NT2/D1 (cell line): ENCODE data around the gene PRRC1.

Source experiments
- SUZ12 ChIP-seq: IDR thresholded peaks from 2 replicates; pipeline ENCODE4 v1.6.1; 2011; ENCODE audit not compliant: insufficient read length, insufficient read depth; ENCODE audit errors: extremely low read depth
- YY1 ChIP-seq: IDR thresholded peaks from 2 replicates; pipeline ENCODE4 v1.6.1; 2011; ENCODE audit not compliant: insufficient read length, insufficient read depth
- ZNF274 ChIP-seq: IDR thresholded peaks from 2 replicates; pipeline ENCODE4 v1.6.1; 2011; ENCODE audit warnings: mild to moderate bottlenecking, low read depth, low read length

DNA sequence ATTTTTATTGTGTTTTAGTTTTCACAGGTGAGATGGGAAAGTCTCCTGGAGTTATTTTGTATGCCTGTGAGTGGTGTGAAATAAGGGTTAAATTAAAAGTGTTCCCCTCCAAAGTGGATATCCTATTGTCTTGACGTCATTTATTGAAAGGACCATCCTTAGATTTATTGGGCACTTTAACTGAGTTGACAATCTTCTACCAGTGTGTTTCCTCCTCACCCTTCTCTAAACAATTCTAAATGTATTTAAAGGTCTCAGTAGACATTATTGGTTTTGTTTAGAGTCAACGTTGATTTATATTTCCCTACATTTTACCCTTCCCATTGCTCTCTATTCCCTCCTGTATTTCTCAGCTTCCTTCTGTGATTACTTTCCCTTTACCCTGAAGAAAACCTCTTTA is 40.8 kb downstream of the PRRC1 start:
- no peak for TF ChIP-seq SUZ12
- TF ChIP-seq YY1: no peak
- no peak for TF ChIP-seq ZNF274
